HL-60 (cell line): ENCODE measurements around the gene MAP1B.

Experiments
- DNase-seq, 2 experiments: peaks; one replicate each; pipeline ENCODE4 v3.0.0-alpha.2; 2010 to 2020; ENCODE audit warnings: low read depth in 1 of 2, low spot score in 1 of 2
- H3K27ac ChIP-seq: fragments of 250-450 bp; sonication (Bioruptor Pico); replicated peaks from 2 replicates; pipeline ENCODE4 v1.5.1; 2020; ENCODE audit warnings: mild to moderate bottlenecking, moderate library complexity
- H3K27me3 ChIP-seq: fragments of 250-450 bp; sonication (Bioruptor Pico); 2 replicates; pipeline ENCODE4 v1.5.1; 2021; ENCODE audit warnings: mild to moderate bottlenecking, moderate library complexity; ENCODE audit not compliant: insufficient read depth, poor library complexity, severe bottlenecking
- H3K4me3 ChIP-seq: replicated peaks from 2 replicates; pipeline ENCODE4 v1.5.1; 2011; ENCODE audit warnings: mild to moderate bottlenecking, control low read depth, low read length; ENCODE audit not compliant: insufficient read depth
- CTCF ChIP-seq: IDR thresholded peaks from one replicate; pipeline ENCODE4 v1.5.1; 2011; ENCODE audit warnings: low read length, control low read depth, inconsistent platforms; ENCODE audit not compliant: insufficient read depth
- GABPA ChIP-seq: IDR thresholded peaks from 2 replicates; pipeline ENCODE4 v1.6.1; 2012; ENCODE audit warnings: low read depth
- POLR2AphosphoS5 ChIP-seq: IDR thresholded peaks from 2 replicates; pipeline ENCODE4 v1.6.1; 2012; ENCODE audit warnings: low read depth
- REST ChIP-seq: IDR thresholded peaks from 2 replicates; pipeline ENCODE4 v1.6.1; 2012; ENCODE audit warnings: low read depth; ENCODE audit not compliant: insufficient replicate concordance
- SPI1 ChIP-seq: IDR thresholded peaks from 2 replicates; pipeline ENCODE4 v1.6.1; 2012; ENCODE audit warnings: low read depth, mild to moderate bottlenecking, borderline replicate concordance

The MAP1B gene

GRCh38 chr5:72234868-72235267 lies 127.6 kb downstream of the MAP1B start:
- no peak for DNase-seq
- Histone ChIP-seq H3K27me3 (no peaks in the 10 kb centered on the region), H3K27ac (peak overlapping the region; percentile 37; the same call in 1 of the 2 replicates), H3K4me3 (no peak overlapping the region)
- TF ChIP-seq SPI1 (no peak), POLR2AphosphoS5 (no peak), GABPA (no peak), CTCF (no peak), REST (no peak)

- Histone ChIP-seq H3K27me3 (no peaks in the 10 kb centered on the region), H3K27ac (no peak overlapping the region), H3K4me3 (no peak overlapping the region)
- DNase-seq, result no peak
- no peak for TF ChIP-seq SPI1
- TF ChIP-seq CTCF, result no peak
- TF ChIP-seq POLR2AphosphoS5, result no peak
- no peak for TF ChIP-seq REST
- TF ChIP-seq GABPA, result no peak
Observed at GRCh38 chr5:72235725-72236124, 128.4 kb downstream of the MAP1B start.

- Histone ChIP-seq H3K27me3 (no peaks in the 10 kb centered on the region), H3K27ac (no peak overlapping the region), H3K4me3 (no peak overlapping the region)
- no peak for DNase-seq
- no peak for TF ChIP-seq POLR2AphosphoS5
- TF ChIP-seq CTCF, result no peak
- TF ChIP-seq REST, result no peak
- no peak for TF ChIP-seq SPI1
- no peak for TF ChIP-seq GABPA
Observed at GRCh38 chr5:72237415-72237814, 130.1 kb downstream of the MAP1B start.
